Measurements from ENCODE around the gene DHX29.

Gene DHX29

GRCh38 chr5:55222985-55223811 lies 84.3 kb downstream of the DHX29 start:
- TF ChIP-seq SNAI2 (CRISPR knock-in tag; IDR thresholded peaks at IDR 0.05) (no peak), TOX (CRISPR knock-in tag; IDR thresholded peaks at IDR 0.05; ENCODE audit: borderline replicate concordance) (no peak), ZNF565 (CRISPR knock-in tag; conservative IDR thresholded peaks at IDR 0.05; ENCODE audit: low read depth) (no peak), TSHZ2 (CRISPR knock-in tag; IDR thresholded peaks at IDR 0.05) (no peak), BACH2 (CRISPR knock-in tag; IDR thresholded peaks at IDR 0.05; ENCODE audit: borderline replicate concordance) (no peak), TCF4 (CRISPR knock-in tag; IDR thresholded peaks at IDR 0.05; ENCODE audit: borderline replicate concordance) (no peak), POU6F1 (CRISPR knock-in tag; IDR thresholded peaks at IDR 0.05; ENCODE audit: borderline replicate concordance, low read depth) (no peak), PATZ1 (CRISPR knock-in tag; IDR thresholded peaks at IDR 0.05; ENCODE audit: borderline replicate concordance) (no peak), ZFP30 (CRISPR knock-in tag; IDR thresholded peaks at IDR 0.05) (no peak)
- ATAC-seq = no peak

- no peak for ATAC-seq
- no peak for TF ChIP-seq TSHZ2 (CRISPR knock-in tag; IDR thresholded peaks at IDR 0.05)
- TF ChIP-seq ZFP30 (CRISPR knock-in tag; IDR thresholded peaks at IDR 0.05) = no peak
- no peak for TF ChIP-seq CSDC2 (CRISPR knock-in tag; IDR thresholded peaks at IDR 0.05)
- no peak for TF ChIP-seq ESRRG (CRISPR knock-in tag; IDR thresholded peaks at IDR 0.05)
- TF ChIP-seq ISL1 (CRISPR knock-in tag; IDR thresholded peaks at IDR 0.05) = no peak
- TF ChIP-seq PATZ1 (CRISPR knock-in tag; IDR thresholded peaks at IDR 0.05; ENCODE audit: borderline replicate concordance) = no peak
- TF ChIP-seq ZNF70 (CRISPR knock-in tag; IDR thresholded peaks at IDR 0.05) = no peak
- TF ChIP-seq ZC3H10 (CRISPR knock-in tag; IDR thresholded peaks at IDR 0.05) = no peak
- TF ChIP-seq ARNTL (CRISPR knock-in tag; IDR thresholded peaks at IDR 0.05; ENCODE audit: borderline replicate concordance, low read depth) = no peak
- no peak for TF ChIP-seq CSRNP3 (CRISPR knock-in tag; IDR thresholded peaks at IDR 0.05)
- TF ChIP-seq SNAI2 (CRISPR knock-in tag; IDR thresholded peaks at IDR 0.05) = no peak
- no peak for TF ChIP-seq ZNF8 (CRISPR knock-in tag; IDR thresholded peaks at IDR 0.05)
- no peak for TF ChIP-seq ZNF565 (CRISPR knock-in tag; conservative IDR thresholded peaks at IDR 0.05; ENCODE audit: low read depth)
- no peak for TF ChIP-seq TOX (CRISPR knock-in tag; IDR thresholded peaks at IDR 0.05; ENCODE audit: borderline replicate concordance)
Observed at GRCh38 chr5:55222092-55222984, 85.2 kb downstream of the DHX29 start.
